GM23338 (cell line): Measurements from ENCODE around the gene LCE3B. TPM values are rescaled to one million over a fixed set of nuclear protein-coding genes. Genes with fewer than 3 reads are reported as not detected.
A peak's percentile ranks its signal among the peaks of the same experiment; 100 is the strongest.

ENCODE experiments used
- ATAC-seq: fragments of 200-7000 bp; cut with Tn5 transposase; 3 replicates; pipeline ENCODE4 v1.9.1; 2020
- DNase-seq: peaks from one replicate; pipeline ENCODE4 v3.0.0-alpha.2; 2015; ENCODE audit warnings: low spot score
- H2AFZ ChIP-seq: fragments of 200-600 bp; sonication (generic); 2 replicates; pipeline ENCODE4 v1.8.0; 2016; ENCODE audit warnings: antibody characterized with exemption, mild to moderate bottlenecking, moderate library complexity
- H3F3A ChIP-seq: fragments of 200-600 bp; sonication (generic); replicated peaks from 2 replicates; pipeline ENCODE4 v1.8.0; 2017; ENCODE audit warnings: antibody characterized with exemption, mixed run types, low read depth
- H3K27ac ChIP-seq: fragments of 200-600 bp; sonication (generic); 2 replicates; pipeline ENCODE4 v1.6.1; 2016; ENCODE audit warnings: low read depth
- H3K27me3 ChIP-seq: fragments of 200-600 bp; sonication (generic); 2 replicates; pipeline ENCODE4 v1.8.0; 2016; ENCODE audit warnings: mild to moderate bottlenecking, mixed run types, moderate library complexity; ENCODE audit not compliant: insufficient read depth
- H3K36me3 ChIP-seq: fragments of 200-600 bp; sonication (generic); 2 replicates; pipeline ENCODE4 v1.8.0; 2016; ENCODE audit warnings: mild to moderate bottlenecking; ENCODE audit not compliant: insufficient read depth
- H3K4me1 ChIP-seq: fragments of 200-600 bp; sonication (generic); 2 replicates; pipeline ENCODE4 v1.8.0; 2016; ENCODE audit warnings: mild to moderate bottlenecking, moderate library complexity; ENCODE audit not compliant: insufficient read depth
- H3K4me2 ChIP-seq: fragments of 200-600 bp; sonication (generic); 2 replicates; pipeline ENCODE4 v1.7.1; 2017; ENCODE audit warnings: mixed run types
- H3K4me3 ChIP-seq: fragments of 200-600 bp; sonication (generic); 2 replicates; pipeline ENCODE4 v1.6.1; 2016; ENCODE audit warnings: mixed run types
- H3K79me2 ChIP-seq: fragments of 200-600 bp; sonication (generic); replicated peaks from 2 replicates; pipeline ENCODE4 v1.8.0; 2017; ENCODE audit warnings: mild to moderate bottlenecking; ENCODE audit not compliant: insufficient read depth
- H3K9me2 ChIP-seq: fragments of 200-600 bp; sonication (generic); 2 replicates; pipeline ENCODE4 v1.8.0; 2017; ENCODE audit not compliant: insufficient read depth
- H4K20me1 ChIP-seq: fragments of 200-600 bp; sonication (generic); replicated peaks from 2 replicates; pipeline ENCODE4 v1.8.0; 2017; ENCODE audit warnings: mild to moderate bottlenecking; ENCODE audit not compliant: insufficient read depth
- H3K27ac Mint-ChIP-seq: 2 replicates; pipeline ENCODE4 v1.8.0; 2020; ENCODE audit warnings: inconsistent platforms, mild to moderate bottlenecking, moderate library complexity, mixed read lengths
- H3K27me3 Mint-ChIP-seq: 3 replicates; pipeline ENCODE4 v1.8.0; 2022; ENCODE audit warnings: low read depth, mild to moderate bottlenecking, moderate library complexity, mixed read lengths, inconsistent platforms; ENCODE audit not compliant: insufficient read depth, poor library complexity
- H3K36me3 Mint-ChIP-seq: 3 replicates; pipeline ENCODE4 v1.8.0; 2021; ENCODE audit warnings: low read depth, mild to moderate bottlenecking, inconsistent platforms, moderate library complexity, mixed read lengths
- H3K4me1 Mint-ChIP-seq: 3 replicates; pipeline ENCODE4 v1.8.0; 2020; ENCODE audit warnings: mild to moderate bottlenecking, inconsistent platforms, mixed read lengths
- H3K4me3 Mint-ChIP-seq: 3 replicates; pipeline ENCODE4 v1.8.0; 2021; ENCODE audit warnings: moderate library complexity, mild to moderate bottlenecking, inconsistent platforms, mixed read lengths
- H3K9me3 Mint-ChIP-seq: 3 replicates; pipeline ENCODE4 v1.8.0; 2020; ENCODE audit warnings: moderate library complexity, mild to moderate bottlenecking, inconsistent platforms, mixed read lengths
- EZH2 ChIP-seq: fragments of 200-600 bp; sonication (generic); IDR thresholded peaks from one replicate; pipeline ENCODE4 v1.8.0; 2017; ENCODE audit warnings: antibody characterized with exemption, mild to moderate bottlenecking, low read depth; ENCODE audit not compliant: unreplicated experiment
- EZH2phosphoT487 ChIP-seq: fragments of 200-600 bp; sonication (generic); IDR thresholded peaks from one replicate; pipeline ENCODE4 v1.8.1; 2018; ENCODE audit warnings: antibody characterized with exemption; ENCODE audit not compliant: unreplicated experiment
- POLR2AphosphoS5 ChIP-seq: IDR thresholded peaks from 2 replicates; pipeline ENCODE4 v1.6.1; 2016; ENCODE audit warnings: antibody characterized with exemption, low read depth
- ZNF331 ChIP-seq: fragments of 250-450 bp; sonication (Bioruptor Pico); IDR thresholded peaks from 2 replicates; pipeline ENCODE4 v1.5.0; 2020; ENCODE audit warnings: low read depth, mild to moderate bottlenecking, moderate library complexity
- ZNF462 ChIP-seq: fragments of 250-450 bp; sonication (Bioruptor Pico); IDR thresholded peaks from 2 replicates; pipeline ENCODE4 v1.5.0; 2020; ENCODE audit warnings: mild to moderate bottlenecking, moderate library complexity
- polyA plus RNA-seq: library from polyadenylated mRNA; unstranded; fragments of >200 nt; fragmentation: Nextera tagmentation; extraction: Ambion mirVana; gene quantifications from 2 replicates; pipeline ENCODE4 v1.2.1, GENCODE V29; 2016
- total RNA-seq: library from RNA; depleted of rRNA; stranded (reverse); fragments of >200 nt; shearing (Covaris generic); gene quantifications from 2 replicates; pipeline ENCODE4 v1.2.3, GENCODE V29; 2014
- TF ChIP-seq, protein P1 (sequence below), 2 experiments: fragments of 200-600 bp in 1 of 2; sonication (generic) in 1 of 2; conservative IDR thresholded peaks; 2 replicates each; pipeline versions ENCODE4 v1.5.1 to v1.6.1; 2016 to 2017; ENCODE audit warnings: antibody characterized with exemption in 2 of 2, low read depth in 2 of 2, mild to moderate bottlenecking in 2 of 2, moderate library complexity in 1 of 2
- TF ChIP-seq, protein P2 (sequence below): IDR thresholded peaks from 2 replicates; pipeline ENCODE4 v1.6.1; 2016; ENCODE audit warnings: antibody characterized with exemption

LCE3B gene
- total and polyA plus RNA-seq, 2 experiments from 2014 or later = not detected

DNA sequence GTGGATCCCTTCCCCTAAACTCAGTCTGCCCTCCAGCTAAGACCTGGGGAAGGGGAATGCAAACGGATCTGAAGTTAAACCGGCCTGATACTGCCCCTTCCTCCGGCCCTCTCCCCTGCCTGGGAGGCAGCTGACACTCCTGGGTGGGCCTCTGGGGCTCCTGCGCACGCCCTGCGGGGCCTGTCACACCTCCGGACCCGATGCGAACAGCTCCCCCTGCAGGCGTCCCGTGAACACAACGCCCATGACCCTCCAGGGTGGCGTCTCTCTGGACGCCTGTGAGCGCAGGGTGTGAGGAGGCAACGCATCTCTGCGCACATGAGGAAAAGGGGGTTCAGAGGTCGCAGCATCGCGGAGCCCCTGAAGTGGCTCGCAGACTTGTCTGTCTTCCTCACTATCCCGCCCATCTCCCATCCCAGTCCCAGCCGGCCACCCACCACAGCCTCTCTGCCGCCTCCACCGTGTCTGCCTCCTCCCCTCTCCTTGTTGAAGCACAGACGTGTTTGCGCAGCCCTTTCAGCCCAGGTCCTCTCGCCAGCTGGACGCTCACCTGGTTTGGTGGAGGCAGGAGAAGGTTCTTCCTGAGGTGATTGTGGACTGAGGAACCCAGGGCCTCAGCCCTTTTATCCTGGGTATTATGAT is 9.7 kb downstream of the LCE3B start:
- H3K27me3 ChIP-seq = no peaks in the 10 kb centered on the region; the same call in 1 of the 2 replicates
- H3K4me2 ChIP-seq = 0 out of 2 replicates have a peak overlapping the region, but pooled peaks have one; percentile 51
- no peaks in the 10 kb centered on the region for H3F3A ChIP-seq
- Mint-ChIP-seq H3K4me1 (no peaks in the 10 kb centered on the region; the same call in 2 of the 3 replicates), H3K9me3 (peaks cover 29% of the 10 kb centered on the region), H3K36me3 (peaks cover 17% of the 10 kb centered on the region), H3K27ac (no peak overlapping the region), H3K4me3 (no peak overlapping the region), H3K27me3 (peaks cover 4% of the 10 kb centered on the region)
- no peaks in the 10 kb centered on the region for H3K79me2 ChIP-seq
- H3K4me1 ChIP-seq = peaks cover 5% of the 10 kb centered on the region; the same call in 1 of the 2 replicates
- H3K36me3 ChIP-seq = peaks cover 4% of the 10 kb centered on the region; the same call in 1 of the 2 replicates
- ATAC-seq (peak; percentile 100), DNase-seq (peak; percentile 89)
- TF ChIP-seq, protein P1, sequence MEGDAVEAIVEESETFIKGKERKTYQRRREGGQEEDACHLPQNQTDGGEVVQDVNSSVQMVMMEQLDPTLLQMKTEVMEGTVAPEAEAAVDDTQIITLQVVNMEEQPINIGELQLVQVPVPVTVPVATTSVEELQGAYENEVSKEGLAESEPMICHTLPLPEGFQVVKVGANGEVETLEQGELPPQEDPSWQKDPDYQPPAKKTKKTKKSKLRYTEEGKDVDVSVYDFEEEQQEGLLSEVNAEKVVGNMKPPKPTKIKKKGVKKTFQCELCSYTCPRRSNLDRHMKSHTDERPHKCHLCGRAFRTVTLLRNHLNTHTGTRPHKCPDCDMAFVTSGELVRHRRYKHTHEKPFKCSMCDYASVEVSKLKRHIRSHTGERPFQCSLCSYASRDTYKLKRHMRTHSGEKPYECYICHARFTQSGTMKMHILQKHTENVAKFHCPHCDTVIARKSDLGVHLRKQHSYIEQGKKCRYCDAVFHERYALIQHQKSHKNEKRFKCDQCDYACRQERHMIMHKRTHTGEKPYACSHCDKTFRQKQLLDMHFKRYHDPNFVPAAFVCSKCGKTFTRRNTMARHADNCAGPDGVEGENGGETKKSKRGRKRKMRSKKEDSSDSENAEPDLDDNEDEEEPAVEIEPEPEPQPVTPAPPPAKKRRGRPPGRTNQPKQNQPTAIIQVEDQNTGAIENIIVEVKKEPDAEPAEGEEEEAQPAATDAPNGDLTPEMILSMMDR (conservative IDR thresholded peaks at IDR 0.05; ENCODE audit: low read depth in 2 of 2) = peak; percentile 79 to 83
- TF ChIP-seq, protein P2, sequence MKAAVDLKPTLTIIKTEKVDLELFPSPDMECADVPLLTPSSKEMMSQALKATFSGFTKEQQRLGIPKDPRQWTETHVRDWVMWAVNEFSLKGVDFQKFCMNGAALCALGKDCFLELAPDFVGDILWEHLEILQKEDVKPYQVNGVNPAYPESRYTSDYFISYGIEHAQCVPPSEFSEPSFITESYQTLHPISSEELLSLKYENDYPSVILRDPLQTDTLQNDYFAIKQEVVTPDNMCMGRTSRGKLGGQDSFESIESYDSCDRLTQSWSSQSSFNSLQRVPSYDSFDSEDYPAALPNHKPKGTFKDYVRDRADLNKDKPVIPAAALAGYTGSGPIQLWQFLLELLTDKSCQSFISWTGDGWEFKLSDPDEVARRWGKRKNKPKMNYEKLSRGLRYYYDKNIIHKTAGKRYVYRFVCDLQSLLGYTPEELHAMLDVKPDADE = no peak
- H3K4me3 ChIP-seq = no peak overlapping the region
- no peaks in the 10 kb centered on the region for H4K20me1 ChIP-seq
- peaks cover 16% of the 10 kb centered on the region for H3K9me2 ChIP-seq
- H2AFZ ChIP-seq = peak overlapping the region; percentile 97
- no peak overlapping the region for H3K27ac ChIP-seq

DNA sequence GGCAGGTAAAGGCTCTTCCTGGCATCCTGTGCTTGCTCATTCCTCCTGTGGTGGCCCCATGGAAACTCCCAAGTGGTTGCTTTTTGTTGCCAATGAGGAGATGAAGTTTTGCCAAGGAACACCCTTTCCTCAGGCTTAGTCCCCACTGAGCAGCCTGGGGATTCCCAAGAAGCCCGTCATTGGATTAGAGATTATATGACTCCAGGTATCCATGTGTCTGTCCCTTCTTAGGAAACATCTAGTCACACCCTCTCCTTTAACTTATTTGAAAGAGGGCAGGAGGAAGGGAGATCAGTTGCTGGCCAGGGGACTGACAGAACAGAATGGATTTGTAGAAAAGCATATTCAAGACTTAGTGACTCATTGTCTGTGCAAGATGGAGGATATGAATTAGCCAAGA is 13.1 kb downstream of the LCE3B start:
- no peak overlapping the region for H3K4me2 ChIP-seq
- no peak overlapping the region for H3K4me3 ChIP-seq
- H3K27ac ChIP-seq = no peak overlapping the region
- H4K20me1 ChIP-seq = no peaks in the 10 kb centered on the region
- H3K4me1 ChIP-seq = peaks cover 5% of the 10 kb centered on the region; the same call in 1 of the 2 replicates
- H3K9me3 Mint-ChIP-seq = peaks cover 8% of the 10 kb centered on the region; the same call in 2 of the 3 replicates
- no peak overlapping the region for H3K4me3 Mint-ChIP-seq
- H3K36me3 Mint-ChIP-seq = no peaks in the 10 kb centered on the region; the same call in 2 of the 3 replicates
- no peak overlapping the region for H2AFZ ChIP-seq
- peaks cover 9% of the 10 kb centered on the region for H3K9me2 ChIP-seq
- no peaks in the 10 kb centered on the region for H3K36me3 ChIP-seq
- H3K27me3 ChIP-seq = no peaks in the 10 kb centered on the region; the same call in 1 of the 2 replicates
- DNase-seq (no peak), ATAC-seq (no peak)
- H3K27ac Mint-ChIP-seq = no peak overlapping the region
- H3K4me1 Mint-ChIP-seq = no peaks in the 10 kb centered on the region; the same call in 2 of the 3 replicates
- H3K79me2 ChIP-seq = no peaks in the 10 kb centered on the region
- peaks cover 4% of the 10 kb centered on the region for H3K27me3 Mint-ChIP-seq
- no peaks in the 10 kb centered on the region for H3F3A ChIP-seq
- TF ChIP-seq ZNF462 (CRISPR knock-in tag) (no peak), ZNF331 (CRISPR knock-in tag) (no peak), EZH2 (no peak), POLR2AphosphoS5 (no peak), EZH2phosphoT487 (no peak)
